T-cell (primary cell): Measurements from ENCODE around the gene ITIH1. TPM values are rescaled to one million over a fixed set of nuclear protein-coding genes. Genes with fewer than 3 reads are reported as not detected.

Source experiments
- ATAC-seq, 4 experiments: fragments of 200-7000 bp in 3 of 4; fragments of 150-1000 bp in 1 of 4; cut with Tn5 transposase; replicated peaks in 1 of 4; 1 replicate in 3 of 4; 2 replicates in 1 of 4; pipeline ENCODE4 v1.10.0; 2021; ENCODE audit warnings: moderate library complexity in 3 of 4, mild to moderate bottlenecking in 2 of 4, moderate number of reproducible peaks in 1 of 4
- CTCF ChIA-PET, 2 donors: fragments of 300-600 bp; sonication (Branson Sonifier 250); formaldehyde crosslinking; loops; one replicate each; lab custom pipeline; 2022; ENCODE audit warnings: antibody characterized with exemption in 2 of 2; lab: Charles Lee
- POLR2A ChIA-PET, 2 donors: fragments of 300-600 bp; sonication (Branson Sonifier 250); formaldehyde crosslinking; loops; one replicate each; lab custom pipeline; 2022; ENCODE audit warnings: antibody characterized with exemption in 2 of 2; lab: Charles Lee
- DNase-seq, 35 experiments: peaks; one replicate each; pipeline versions ENCODE4 v3.0.0 to v3.0.0-alpha.2; 2013 to 2023
- H3K27ac ChIP-seq: one replicate; pipeline ENCODE4 v1.5.1; 2013; ENCODE audit warnings: low read length
- H3K27me3 ChIP-seq, 2 experiments: replicated peaks in 1 of 2; 1 replicate in 1 of 2; 2 replicates in 1 of 2; pipeline versions ENCODE4 v1.6.1 to v1.7.0; 2013; ENCODE audit warnings: low read length in 1 of 2, mixed read lengths in 1 of 2; ENCODE audit not compliant: control insufficient read depth in 2 of 2, insufficient read depth in 2 of 2; ENCODE audit errors: extremely low read depth in 1 of 2
- H3K36me3 ChIP-seq, 2 donors: 1 replicate in 1 of 2; 2 replicates in 1 of 2; pipeline versions ENCODE4 v1.6.1 to v1.7.0; 2013; ENCODE audit warnings: low read length in 1 of 2; ENCODE audit not compliant: control insufficient read depth in 2 of 2, insufficient read depth in 1 of 2; ENCODE audit errors: extremely low read depth in 1 of 2
- H3K4me1 ChIP-seq, 2 experiments: 1 replicate in 1 of 2; 2 replicates in 1 of 2; pipeline versions ENCODE4 v1.6.1 to v1.7.0; 2013; ENCODE audit warnings: low read length in 2 of 2, mixed read lengths in 1 of 2; ENCODE audit not compliant: insufficient read depth in 2 of 2, control insufficient read depth in 1 of 2; ENCODE audit errors: extremely low read depth in 1 of 2
- H3K4me3 ChIP-seq, 2 donors: 1 replicate in 1 of 2; 2 replicates in 1 of 2; pipeline versions ENCODE4 v1.5.1 to v1.7.0; 2013; ENCODE audit warnings: mild to moderate bottlenecking in 2 of 2, low read length in 1 of 2, moderate library complexity in 1 of 2; ENCODE audit not compliant: control insufficient read depth in 1 of 2; ENCODE audit errors: extremely low read depth in 1 of 2
- H3K9me3 ChIP-seq: 2 replicates; pipeline ENCODE4 v1.7.0; 2013
- H3K27ac Mint-ChIP-seq, 2 donors: one replicate each; pipeline ENCODE4 v1.8.0; 2020 to 2021; ENCODE audit warnings: mild to moderate bottlenecking in 2 of 2, mixed read lengths in 2 of 2
- H3K27me3 Mint-ChIP-seq, 2 donors: one replicate each; pipeline ENCODE4 v1.8.0; 2021 to 2022; ENCODE audit warnings: mixed read lengths in 2 of 2
- H3K36me3 Mint-ChIP-seq: one replicate; pipeline ENCODE4 v1.8.0; 2021; ENCODE audit warnings: mixed read lengths
- H3K4me1 Mint-ChIP-seq, 3 donors: one replicate each; pipeline ENCODE4 v1.8.0; 2020 to 2022; ENCODE audit warnings: mixed read lengths in 3 of 3, mild to moderate bottlenecking in 1 of 3
- H3K4me3 Mint-ChIP-seq, 3 donors: one replicate each; pipeline ENCODE4 v1.8.0; 2020 to 2022; ENCODE audit warnings: mild to moderate bottlenecking in 3 of 3, mixed read lengths in 3 of 3, moderate library complexity in 3 of 3
- H3K9me3 Mint-ChIP-seq, 3 donors: one replicate each; pipeline ENCODE4 v1.8.0; 2020 to 2022; ENCODE audit warnings: mixed read lengths in 3 of 3
- WGBS: methylation state at CpG from one replicate; pipeline ENCODE4 v1.1.5; 2013; ENCODE audit warnings: missing lambda C conversion rate; ENCODE audit not compliant: insufficient coverage; 5-methylcytosine and 5-hydroxymethylcytosine counted together
- total RNA-seq, 35 experiments: library from RNA in 6 of 35; stranded (reverse) in 6 of 35; fragments of 120-200 nt in 1 of 35; gene quantifications; one replicate each; pipeline versions ENCODE4 v1.2.1 to v1.2.4 and lab custom pipeline; 2013 to 2026

ITIH1 gene
- total RNA-seq, 5 donors from 2014 or later (not counting 1 experiment from before 2014, with no cell fraction given) = 0.49 to 0.85 TPM; not detected in 3

- Mint-ChIP-seq H3K4me3 (no peak overlapping the region), H3K27ac (no peak overlapping the region), H3K36me3 (no peaks in the 10 kb centered on the region), H3K9me3 (no peaks in the 10 kb centered on the region), H3K4me1 (no peaks in the 10 kb centered on the region), H3K27me3 (no peaks in the 10 kb centered on the region)
- DNase-seq (no peak), ATAC-seq (no peak)
- no peak overlapping the region for H3K4me3 ChIP-seq
- no peaks in the 10 kb centered on the region for H3K36me3 ChIP-seq
- peaks cover 0 to 25% of the 10 kb centered on the region in 2 experiments for H3K27me3 ChIP-seq
- no peak overlapping the region for H3K27ac ChIP-seq
- ChIA-PET CTCF (no interaction called here), POLR2A (no interaction called here)
- WGBS = 84% methylated on average over 6 of the region's 7 CpGs
- no peaks in the 10 kb centered on the region for H3K9me3 ChIP-seq
- H3K4me1 ChIP-seq = no peaks in the 10 kb centered on the region
Observed at GRCh38 chr3:52792413-52792812, 15.0 kb downstream of the ITIH1 start.

GRCh38 chr3:52792961-52793695 lies 15.7 kb downstream of the ITIH1 start:
- Mint-ChIP-seq H3K9me3 (no peaks in the 10 kb centered on the region), H3K36me3 (no peaks in the 10 kb centered on the region), H3K4me1 (no peaks in the 10 kb centered on the region), H3K27ac (no peak overlapping the region), H3K27me3 (no peaks in the 10 kb centered on the region), H3K4me3 (no peak overlapping the region)
- POLR2A ChIA-PET = no interaction called here
- no peak for ATAC-seq
- Histone ChIP-seq H3K4me1 (no peaks in the 10 kb centered on the region), H3K27ac (no peak overlapping the region), H3K27me3 (peaks cover 0 to 25% of the 10 kb centered on the region in 2 experiments), H3K36me3 (no peaks in the 10 kb centered on the region), H3K4me3 (no peak overlapping the region), H3K9me3 (no peaks in the 10 kb centered on the region)
- WGBS = 85% methylated on average over 11 of the region's 18 CpGs
- no peak for DNase-seq
- CTCF ChIA-PET = no interaction called here

- Mint-ChIP-seq H3K36me3 (no peaks in the 10 kb centered on the region), H3K4me3 (no peak overlapping the region), H3K4me1 (no peaks in the 10 kb centered on the region), H3K27ac (no peak overlapping the region), H3K9me3 (no peaks in the 10 kb centered on the region), H3K27me3 (no peaks in the 10 kb centered on the region)
- DNase-seq (no peak), ATAC-seq (no peak)
- Histone ChIP-seq H3K36me3 (no peaks in the 10 kb centered on the region), H3K27ac (no peak overlapping the region), H3K4me3 (no peak overlapping the region), H3K9me3 (no peaks in the 10 kb centered on the region), H3K27me3 (peaks cover 0 to 25% of the 10 kb centered on the region in 2 experiments), H3K4me1 (no peaks in the 10 kb centered on the region)
- ChIA-PET POLR2A (no interaction called here), CTCF (no interaction called here)
- 82% methylated on average over 7 of the region's 9 CpGs for WGBS
Observed at GRCh38 chr3:52793702-52794611, 16.6 kb downstream of the ITIH1 start.

- CTCF ChIA-PET = no interaction called here
Observed at GRCh38 chr3:52794612-52795099, 17.3 kb downstream of the ITIH1 start, which contains the start of gene ITIH3. Gene ITIH3 (plus strand): TSS chr3:52794796. CDS start chr3:52794804, 8 bp downstream.

GRCh38 chr3:52795298-52795900 lies 18.0 kb downstream of the ITIH1 start:
- ATAC-seq (no peak), DNase-seq (no peak)
- no peaks in the 10 kb centered on the region for H3K9me3 ChIP-seq
- CTCF ChIA-PET = interaction anchor here in 1 of 2 donors (0.6 kb wide), 1 partner anchor 611 kb away, joined by 3 read pairs; no protein-coding TSS in a partner anchor
- Mint-ChIP-seq H3K27me3 (no peaks in the 10 kb centered on the region), H3K4me1 (no peaks in the 10 kb centered on the region), H3K27ac (no peak overlapping the region), H3K9me3 (no peaks in the 10 kb centered on the region), H3K36me3 (no peaks in the 10 kb centered on the region), H3K4me3 (no peak overlapping the region)
- POLR2A ChIA-PET = no interaction called here
- H3K27ac ChIP-seq = no peak overlapping the region
- peaks cover 0 to 24% of the 10 kb centered on the region in 2 experiments for H3K27me3 ChIP-seq
- no peak overlapping the region for H3K4me3 ChIP-seq
- WGBS = 100% methylated on average over 1 of the region's 9 CpGs
- no peaks in the 10 kb centered on the region for H3K4me1 ChIP-seq
- no peaks in the 10 kb centered on the region for H3K36me3 ChIP-seq

More at GRCh38 chr3:52794612-52795099, 17.3 kb downstream of the ITIH1 start, which contains the start of gene ITIH3:
- Histone ChIP-seq H3K4me1 (no peaks in the 10 kb centered on the region), H3K4me3 (no peak within 1 kb of the TSS), H3K36me3 (no peaks in the 10 kb centered on the region), H3K9me3 (no peaks in the 10 kb centered on the region), H3K27me3 (peaks cover 0 to 25% of the 10 kb centered on the region in 2 experiments), H3K27ac (no peak within 1 kb of the TSS)
- Mint-ChIP-seq H3K4me1 (no peaks in the 10 kb centered on the region), H3K27ac (no peak within 1 kb of the TSS), H3K4me3 (no peak within 1 kb of the TSS), H3K36me3 (no peaks in the 10 kb centered on the region), H3K9me3 (no peaks in the 10 kb centered on the region), H3K27me3 (no peaks in the 10 kb centered on the region)
- WGBS = 76% methylated on average over 9 of the region's 10 CpGs
- ATAC-seq = no peak
- POLR2A ChIA-PET = no interaction called here
- no peak for DNase-seq

DNA sequence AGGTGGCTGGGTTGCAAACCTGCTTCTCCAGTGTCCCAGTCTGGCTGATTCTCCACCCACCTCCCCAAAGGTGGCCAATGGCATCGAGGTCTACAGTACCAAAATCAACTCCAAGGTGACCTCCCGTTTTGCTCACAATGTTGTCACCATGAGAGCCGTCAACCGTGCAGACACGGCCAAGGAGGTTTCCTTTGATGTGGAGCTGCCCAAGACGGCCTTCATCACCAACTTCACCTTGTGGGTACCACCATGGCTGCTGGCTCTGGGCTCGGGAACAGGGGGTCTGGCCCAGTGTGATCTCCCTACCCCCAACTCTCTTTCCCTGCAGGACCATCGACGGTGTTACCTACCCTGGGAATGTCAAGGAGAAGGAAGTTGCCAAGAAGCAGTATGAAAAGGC lies 19.0 kb downstream of the ITIH1 start:
- Mint-ChIP-seq H3K4me1 (no peaks in the 10 kb centered on the region), H3K27ac (no peak overlapping the region), H3K4me3 (no peak overlapping the region), H3K27me3 (no peaks in the 10 kb centered on the region), H3K36me3 (no peaks in the 10 kb centered on the region), H3K9me3 (no peaks in the 10 kb centered on the region)
- 75% methylated on average over 5 of the region's 9 CpGs for WGBS
- ChIA-PET POLR2A (no interaction called here), CTCF (no interaction called here)
- H3K9me3 ChIP-seq = no peaks in the 10 kb centered on the region
- no peak overlapping the region for H3K27ac ChIP-seq
- H3K4me3 ChIP-seq = no peak overlapping the region
- no peaks in the 10 kb centered on the region for H3K36me3 ChIP-seq
- DNase-seq = no peak
- H3K4me1 ChIP-seq = no peaks in the 10 kb centered on the region
- ATAC-seq = no peak
- peaks cover 0 to 21% of the 10 kb centered on the region in 2 experiments for H3K27me3 ChIP-seq
